Duodenal mucosa (tissue), 2 donors: ENCODE results near the gene TTC7B.

Experiments used
- H3K27ac ChIP-seq: one replicate; pipeline ENCODE4 v1.7.0; 2013; ENCODE audit warnings: low read depth, low read length
- H3K27me3 ChIP-seq, 2 donors: one replicate each; pipeline ENCODE4 v1.7.0; 2013; ENCODE audit warnings: low read length in 2 of 2, control low read depth in 1 of 2; ENCODE audit not compliant: insufficient read depth in 2 of 2, control insufficient read depth in 1 of 2
- H3K36me3 ChIP-seq, 2 donors: one replicate each; pipeline ENCODE4 v1.7.0; 2013; ENCODE audit warnings: low read length in 2 of 2, control low read depth in 1 of 2; ENCODE audit not compliant: insufficient read depth in 2 of 2, control insufficient read depth in 1 of 2
- H3K4me1 ChIP-seq, 2 donors: one replicate each; pipeline ENCODE4 v1.7.0; 2013; ENCODE audit warnings: low read length in 2 of 2, control low read depth in 1 of 2; ENCODE audit not compliant: insufficient read depth in 2 of 2, control insufficient read depth in 1 of 2
- H3K4me3 ChIP-seq, 2 donors: one replicate each; pipeline ENCODE4 v1.7.0; 2013; ENCODE audit warnings: low read length in 2 of 2, low read depth in 1 of 2
- H3K9ac ChIP-seq, 2 donors: one replicate each; pipeline ENCODE4 v1.7.0; 2013; ENCODE audit warnings: low read length in 2 of 2, low read depth in 1 of 2
- H3K9me3 ChIP-seq, 2 donors: one replicate each; pipeline ENCODE4 v1.7.0; 2013; ENCODE audit warnings: low read length in 2 of 2, control low read depth in 1 of 2; ENCODE audit not compliant: control insufficient read depth in 1 of 2

Gene TTC7B

DNA sequence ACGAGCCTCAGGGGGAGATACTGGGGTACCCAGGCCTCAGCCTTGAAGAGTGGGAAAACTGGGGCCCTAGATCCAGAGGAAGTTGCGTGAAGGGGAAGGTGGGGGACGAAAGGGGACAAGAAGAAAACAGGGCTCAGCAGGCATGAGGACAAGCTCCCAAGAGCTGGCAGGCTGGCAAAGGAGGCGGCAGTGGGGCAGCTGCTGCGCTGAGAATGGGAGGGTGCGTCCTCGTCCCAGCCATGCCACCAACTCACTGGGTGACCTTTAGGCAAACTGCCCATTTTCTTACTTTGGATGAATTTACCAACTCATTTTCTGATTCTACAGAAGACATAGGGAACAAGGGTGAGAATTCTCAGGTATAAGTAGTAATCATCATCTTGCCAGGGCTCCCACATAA lies 133.6 kb downstream of the TTC7B start:
- Histone ChIP-seq H3K27ac (no peak overlapping the region), H3K27me3 (no peaks in the 10 kb centered on the region), H3K9ac (no peak overlapping the region), H3K36me3 (peaks cover 0 to 3% of the 10 kb centered on the region in 2 donors), H3K4me3 (no peak overlapping the region), H3K9me3 (no peaks in the 10 kb centered on the region), H3K4me1 (no peaks in the 10 kb centered on the region)

- Histone ChIP-seq H3K9me3 (no peaks in the 10 kb centered on the region), H3K27me3 (no peaks in the 10 kb centered on the region), H3K36me3 (peaks cover 0 to 3% of the 10 kb centered on the region in 2 donors), H3K4me3 (no peak overlapping the region), H3K27ac (no peak overlapping the region), H3K4me1 (no peaks in the 10 kb centered on the region), H3K9ac (no peak overlapping the region)
Observed at GRCh38 chr14:90681929-90682328, 134.3 kb downstream of the TTC7B start.

DNA sequence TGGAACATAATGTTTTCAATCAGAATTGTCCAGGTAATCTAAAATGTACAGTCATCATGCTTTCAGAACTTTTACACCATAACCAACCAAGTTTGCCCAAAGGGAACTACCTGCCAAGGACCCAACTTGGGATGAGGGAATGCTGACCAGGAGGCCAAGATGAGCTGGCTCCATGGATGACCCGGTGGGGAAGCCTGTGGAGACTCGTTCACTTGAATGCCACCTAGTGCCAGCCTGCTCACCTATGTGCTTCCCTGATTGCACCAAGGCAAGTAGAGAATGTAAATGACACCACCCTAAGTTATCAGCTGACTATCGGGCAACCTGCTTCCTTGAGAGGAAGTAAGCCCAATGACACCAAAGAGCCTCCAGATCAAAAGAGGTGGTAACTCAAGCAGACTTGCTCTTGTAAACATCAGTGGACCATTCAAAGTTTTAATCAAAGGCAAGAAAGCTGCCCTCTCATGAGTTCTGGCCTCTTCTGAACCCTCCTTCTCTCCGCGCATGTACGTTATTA lies 137.3 kb downstream of the TTC7B start:
- Histone ChIP-seq H3K9me3 (no peaks in the 10 kb centered on the region), H3K27ac (no peak overlapping the region), H3K4me3 (no peak overlapping the region), H3K4me1 (no peaks in the 10 kb centered on the region), H3K36me3 (peaks cover 0 to 6% of the 10 kb centered on the region in 2 donors), H3K27me3 (no peaks in the 10 kb centered on the region), H3K9ac (no peak overlapping the region)

GRCh38 chr14:90678420-90678819 lies 137.8 kb downstream of the TTC7B start:
- Histone ChIP-seq H3K27me3 (no peaks in the 10 kb centered on the region), H3K9ac (no peak overlapping the region), H3K4me1 (no peaks in the 10 kb centered on the region), H3K9me3 (no peaks in the 10 kb centered on the region), H3K4me3 (no peak overlapping the region), H3K36me3 (peaks cover 0 to 3% of the 10 kb centered on the region in 2 donors), H3K27ac (no peak overlapping the region)

DNA sequence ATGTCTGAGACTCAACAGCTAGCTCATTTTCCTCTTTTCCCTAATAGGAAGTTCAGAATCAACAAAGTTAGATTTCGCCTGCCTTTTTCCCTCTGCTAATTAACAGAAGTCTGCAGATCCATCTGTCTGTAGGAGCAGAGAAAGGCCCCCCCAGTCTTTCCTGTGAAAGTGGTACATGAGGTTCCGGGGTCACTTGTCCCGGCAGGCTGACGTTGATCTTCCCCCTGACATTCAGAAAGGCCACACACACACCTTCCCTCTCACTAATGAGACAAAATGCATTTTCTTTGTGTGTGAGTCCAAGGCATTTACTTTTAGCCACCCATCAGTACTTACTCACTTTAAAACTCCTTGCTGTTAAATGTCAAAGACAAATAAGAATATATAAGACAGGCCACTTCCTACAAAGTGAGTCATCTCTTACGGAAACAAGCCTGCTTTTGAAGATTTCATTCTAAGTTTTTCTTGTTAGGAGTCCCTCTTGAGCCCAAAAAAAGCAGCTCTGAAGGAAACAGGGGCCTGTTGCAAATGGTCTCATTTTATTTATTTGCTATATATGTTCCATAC lies 138.7 kb downstream of the TTC7B start:
- Histone ChIP-seq H3K9me3 (no peaks in the 10 kb centered on the region), H3K4me1 (no peaks in the 10 kb centered on the region), H3K27ac (no peak overlapping the region), H3K4me3 (no peak overlapping the region), H3K9ac (no peak overlapping the region), H3K36me3 (peaks cover 0 to 3% of the 10 kb centered on the region in 2 donors), H3K27me3 (no peaks in the 10 kb centered on the region)

DNA sequence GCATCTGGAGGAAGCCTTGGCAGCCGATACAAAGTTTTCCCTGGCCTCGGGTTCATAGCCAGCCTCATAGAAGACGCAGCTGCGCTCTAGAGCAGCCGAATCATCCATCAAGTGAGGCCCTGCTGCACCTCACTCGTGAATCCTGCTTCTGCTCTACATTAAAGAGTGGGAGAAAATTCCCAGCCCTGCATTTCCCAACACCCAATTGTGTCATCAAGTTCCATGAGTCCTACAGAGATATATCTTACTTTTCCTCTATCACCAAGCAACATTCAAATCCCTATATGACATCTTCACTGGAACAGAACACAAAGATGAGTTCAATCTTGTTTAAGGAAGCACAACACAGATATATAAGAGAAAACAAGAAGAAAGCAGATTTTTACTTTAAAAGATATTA lies 139.3 kb downstream of the TTC7B start:
- Histone ChIP-seq H3K27me3 (no peaks in the 10 kb centered on the region), H3K27ac (no peak overlapping the region), H3K9ac (no peak overlapping the region), H3K4me1 (no peaks in the 10 kb centered on the region), H3K4me3 (no peak overlapping the region), H3K36me3 (peaks cover 0 to 3% of the 10 kb centered on the region in 2 donors), H3K9me3 (no peaks in the 10 kb centered on the region)

DNA sequence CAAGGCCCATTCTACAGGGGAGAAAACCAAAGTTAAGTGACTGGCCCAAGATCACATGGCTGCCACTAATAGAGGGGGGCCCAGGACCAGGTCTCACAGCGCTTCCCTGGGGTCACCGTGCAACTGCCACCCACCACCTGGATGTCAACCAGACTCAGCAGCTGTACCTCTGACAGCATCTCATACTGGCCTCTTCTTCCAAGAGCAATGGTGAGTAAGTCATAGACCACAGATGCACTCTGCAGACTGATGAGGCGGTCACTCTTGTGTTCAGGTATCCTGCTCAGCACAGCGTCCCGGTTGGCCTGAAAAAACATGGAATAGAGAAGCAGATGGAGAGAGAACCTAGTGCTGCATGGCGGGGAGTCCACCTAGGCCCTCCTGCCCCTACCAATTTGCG lies 139.9 kb downstream of the TTC7B start:
- Histone ChIP-seq H3K27me3 (no peaks in the 10 kb centered on the region), H3K4me3 (no peak overlapping the region), H3K36me3 (peaks cover 0 to 3% of the 10 kb centered on the region in 2 donors), H3K27ac (no peak overlapping the region), H3K9ac (no peak overlapping the region), H3K4me1 (no peaks in the 10 kb centered on the region), H3K9me3 (no peaks in the 10 kb centered on the region)

GRCh38 chr14:90675399-90675798 lies 140.8 kb downstream of the TTC7B start:
- H3K36me3 ChIP-seq = peaks cover 0 to 3% of the 10 kb centered on the region in 2 donors
- H3K4me1 ChIP-seq = no peaks in the 10 kb centered on the region
- no peak overlapping the region for H3K4me3 ChIP-seq
- no peaks in the 10 kb centered on the region for H3K27me3 ChIP-seq
- H3K27ac ChIP-seq = no peak overlapping the region
- H3K9me3 ChIP-seq = no peaks in the 10 kb centered on the region
- H3K9ac ChIP-seq = no peak overlapping the region

GRCh38 chr14:90674716-90675115 lies 141.5 kb downstream of the TTC7B start:
- Histone ChIP-seq H3K4me3 (no peak overlapping the region), H3K36me3 (peaks cover 0 to 3% of the 10 kb centered on the region in 2 donors), H3K4me1 (no peaks in the 10 kb centered on the region), H3K27me3 (no peaks in the 10 kb centered on the region), H3K27ac (no peak overlapping the region), H3K9ac (no peak overlapping the region), H3K9me3 (no peaks in the 10 kb centered on the region)

DNA sequence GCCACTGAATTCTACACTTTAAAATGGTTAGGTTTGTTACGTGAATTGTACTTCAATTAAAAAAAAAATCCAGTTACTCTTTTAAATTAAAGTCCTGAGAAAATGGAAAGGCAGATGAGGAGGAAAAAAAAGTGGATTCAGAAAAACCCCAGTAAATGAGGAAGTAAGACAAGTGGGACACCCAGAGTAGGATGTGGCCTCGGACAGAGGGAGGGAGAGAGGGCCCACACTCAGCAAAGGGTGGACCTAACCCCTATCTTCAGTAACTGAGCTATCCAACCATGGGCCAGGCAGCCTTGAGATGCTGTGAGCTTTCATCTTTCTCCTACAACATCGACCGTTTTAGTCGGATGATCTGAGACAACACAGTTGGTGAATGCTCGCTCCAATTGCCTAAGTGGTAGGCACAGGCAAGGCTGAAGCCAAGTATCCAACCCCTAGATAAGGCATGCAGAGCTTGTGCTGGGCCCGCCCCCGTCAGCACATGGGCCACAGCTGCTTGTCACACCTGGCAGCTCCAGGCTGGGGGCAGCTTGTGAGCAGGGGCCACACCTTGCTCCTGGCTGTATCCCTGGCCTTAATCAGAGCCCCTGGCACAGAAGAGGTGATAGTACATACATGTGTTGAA lies 142.1 kb downstream of the TTC7B start:
- Histone ChIP-seq H3K9me3 (no peaks in the 10 kb centered on the region), H3K9ac (no peak overlapping the region), H3K4me3 (no peak overlapping the region), H3K36me3 (peaks cover 0 to 3% of the 10 kb centered on the region in 2 donors), H3K27ac (no peak overlapping the region), H3K27me3 (no peaks in the 10 kb centered on the region), H3K4me1 (no peaks in the 10 kb centered on the region)
